Measurements from ENCODE around the gene HES4. TPM values are rescaled to one million over a fixed set of nuclear protein-coding genes. Genes with fewer than 3 reads are reported as not detected.

Gene HES4
- total and polyA plus RNA-seq, 2 of the 13 experiments (the other 11 are each of a cell fraction or from before 2014, with no cell fraction given), result 8.8 to 10.6 TPM

- peak; percentile 64 for TF ChIP-seq UBTF (CRISPR knock-in tag; IDR thresholded peaks at IDR 0.05)
- no peak; the same call in 1 of the 2 replicates for TF ChIP-seq SPEN (CRISPR knock-in tag; IDR thresholded peaks at IDR 0.05; ENCODE audit: low read depth)
- TF ChIP-seq ZFYVE20 (CRISPR knock-in tag; IDR thresholded peaks at IDR 0.05; ENCODE audit: borderline replicate concordance, low read depth), result no peak
- TF ChIP-seq CENPX (CRISPR knock-in tag; IDR thresholded peaks at IDR 0.05), result no peak
- TF ChIP-seq ZBTB3 (CRISPR knock-in tag; IDR thresholded peaks at IDR 0.05; ENCODE audit: borderline replicate concordance, low read depth), result no peak
- TF ChIP-seq ZNF337 (CRISPR knock-in tag; IDR thresholded peaks at IDR 0.05; ENCODE audit: borderline replicate concordance, low read depth), result no peak
These were observed 23.8 kb downstream of the HES4 start (continued) for GRCh38 chr1:975896-976683.

GRCh38 chr1:975365-975764 is 24.5 kb downstream of the HES4 start:
- H3K4me1 ChIP-seq (ENCODE audit: insufficient read depth, low read length), result peaks cover 19% of the 10 kb centered on the region
- no peaks in the 10 kb centered on the region for H4K20me1 ChIP-seq (ENCODE audit: insufficient read depth, low read length)
- H3K27me3 ChIP-seq (ENCODE audit: control insufficient read depth in 1 of 2, insufficient read depth in 2 of 2, low read length in 2 of 2), result peaks cover 3 to 16% of the 10 kb centered on the region in 2 experiments
- no peaks in the 10 kb centered on the region for H3K79me2 ChIP-seq (ENCODE audit: insufficient read depth, low read length)
- H3K4me2 ChIP-seq (ENCODE audit: low read depth, low read length), result peak overlapping the region; percentile 92; the same call in 1 of the 2 replicates
- BruUV-seq (replicated peaks), result no TSS peak
- WGBS (ENCODE audit: low lambda C conversion rate), result 95% methylated on average over 4 of the region's 9 CpGs
- no peaks in the 10 kb centered on the region for H3K36me3 ChIP-seq (replicated peaks in 1 of 2; ENCODE audit: control insufficient read depth in 1 of 2, insufficient read depth in 2 of 2, low read length in 2 of 2)
- H3K9me3 ChIP-seq (ENCODE audit: low read length), result no peaks in the 10 kb centered on the region
- H3K27ac ChIP-seq (ENCODE audit: extremely low read length, insufficient read depth, low read length), result no peak overlapping the region
- ChIA-PET CTCF (ENCODE audit: low intra/inter-chr PET ratio, low total read pairs) (interaction anchor here (1.2 to 1.4 kb wide), 2 partner anchors 10 to 71 kb away, joined by 3 to 5 read pairs; no protein-coding TSS in a partner anchor), POLR2A (interaction anchor here (1.3 to 1.5 kb wide), 2 partner anchors 8 to 84 kb away, joined by 3 to 11 read pairs; partner anchors contain the start of gene PLEKHN1)
- FAIRE-seq (no peak), DNase-seq (ENCODE audit: low spot score) (no peak), ATAC-seq (no peak)
- in situ Hi-C loops (cut with HindIII; ENCODE audit: extremely low pct_ligation_motif_present, low pct_unique_long_range_greater_than_20kb) (no loop called here), intact Hi-C loops (cut with micrococcal nuclease; ENCODE audit: unreplicated experiment) (no loop called here)
- H3K9ac ChIP-seq (ENCODE audit: insufficient read depth, low read depth, low read length), result no peak overlapping the region
- no peak overlapping the region; a peak in 1 of 6 replicates for H3K4me3 ChIP-seq (replicated peaks in 1 of 3; ENCODE audit: insufficient read depth in 1 of 3, low read depth in 2 of 3, low read length in 3 of 3)
- H2AFZ ChIP-seq (ENCODE audit: low read length), result no peak overlapping the region
- no peak for TF ChIP-seq SUZ12 (IDR thresholded peaks at IDR 0.05; ENCODE audit: low read depth, low read length)
- TF ChIP-seq HDAC6 (IDR thresholded peaks at IDR 0.05; ENCODE audit: low read depth, low read length), result no peak
- TF ChIP-seq ZNF256 (CRISPR knock-in tag; conservative IDR thresholded peaks at IDR 0.05), result no peak
- TF ChIP-seq PHF21A (CRISPR knock-in tag; IDR thresholded peaks at IDR 0.05), result no peak
- TF ChIP-seq NCOA1 (CRISPR knock-in tag; IDR thresholded peaks at IDR 0.05), result no peak
- no peak for TF ChIP-seq TERF1 (CRISPR knock-in tag; IDR thresholded peaks at IDR 0.05)
- TF ChIP-seq IKZF4 (CRISPR knock-in tag; IDR thresholded peaks at IDR 0.05; ENCODE audit: borderline replicate concordance, low read depth, not compliant biosample characterization), result no peak
- no peak for TF ChIP-seq ZFP37 (CRISPR knock-in tag; IDR thresholded peaks at IDR 0.05; ENCODE audit: borderline replicate concordance)
- no peak for TF ChIP-seq TFAP4 (IDR thresholded peaks at IDR 0.05; ENCODE audit: borderline replicate concordance, low read depth)
- TF ChIP-seq ZNF33A (CRISPR knock-in tag; IDR thresholded peaks at IDR 0.05; ENCODE audit: borderline replicate concordance), result no peak
- TF ChIP-seq ZNF431 (CRISPR knock-in tag; IDR thresholded peaks at IDR 0.05; ENCODE audit: borderline replicate concordance, low read depth), result no peak
- TF ChIP-seq ZNF562 (CRISPR knock-in tag; IDR thresholded peaks at IDR 0.05; ENCODE audit: borderline replicate concordance), result no peak

Measured in HepG2 (cell line).